TTC549 (cell line): ENCODE results near the gene PTX4.

Source experiments
- FAIRE-seq: peaks from 2 replicates; lab custom pipeline; 2012; peaks lifted over from hg19 to GRCh38; lab: Jason Lieb, UNC

PTX4 gene

GRCh38 chr16:1459967-1460366 is 28.8 kb downstream of the PTX4 start:
- no peak for FAIRE-seq

GRCh38 chr16:1458977-1459341 is 29.8 kb downstream of the PTX4 start:
- no peak for FAIRE-seq

- FAIRE-seq, result no peak
Observed at GRCh38 chr16:1458336-1458976, 30.3 kb downstream of the PTX4 start.

- no peak for FAIRE-seq
Observed at GRCh38 chr16:1457489-1458245, 31.1 kb downstream of the PTX4 start.

- no peak for FAIRE-seq
Observed at GRCh38 chr16:1456951-1457350, 31.8 kb downstream of the PTX4 start.

GRCh38 chr16:1455190-1456171 is 33.3 kb downstream of the PTX4 start:
- no peak for FAIRE-seq

- FAIRE-seq, result no peak
Observed at GRCh38 chr16:1454561-1454960, 34.2 kb downstream of the PTX4 start.

- no peak for FAIRE-seq
Observed at GRCh38 chr16:1453316-1453715, 35.4 kb downstream of the PTX4 start.

- no peak for FAIRE-seq
Observed at GRCh38 chr16:1452530-1452929, 36.2 kb downstream of the PTX4 start.

- FAIRE-seq, result no peak
Observed at GRCh38 chr16:1451702-1452392, 36.9 kb downstream of the PTX4 start.

- no peak for FAIRE-seq
Observed at GRCh38 chr16:1450841-1451240, 37.9 kb downstream of the PTX4 start.

- FAIRE-seq, result no peak
Observed at GRCh38 chr16:1450218-1450617, 38.5 kb downstream of the PTX4 start.

GRCh38 chr16:1449201-1449788 is 39.4 kb downstream of the PTX4 start:
- FAIRE-seq, result no peak

GRCh38 chr16:1448536-1449116 is 40.1 kb downstream of the PTX4 start:
- FAIRE-seq, result no peak

GRCh38 chr16:1447965-1448364 is 40.8 kb downstream of the PTX4 start:
- FAIRE-seq, result no peak

GRCh38 chr16:1446296-1447080 is 42.3 kb downstream of the PTX4 start:
- no peak for FAIRE-seq

- FAIRE-seq, result no peak
Observed at GRCh38 chr16:1445518-1446203, 43.1 kb downstream of the PTX4 start.

GRCh38 chr16:1444730-1445517 is 43.8 kb downstream of the PTX4 start:
- no peak for FAIRE-seq
